H7 (cell line): ENCODE data around the gene NECTIN1. TPM values are rescaled to one million over a fixed set of nuclear protein-coding genes. Genes with fewer than 3 reads are reported as not detected.

ENCODE experiments used
- DNase-seq: peaks from one replicate; pipeline ENCODE4 v3.0.0; 2012
- H3K27me3 ChIP-seq: 2 replicates; pipeline ENCODE4 v1.6.0; 2011; ENCODE audit warnings: mild to moderate bottlenecking, low read length; ENCODE audit not compliant: control insufficient read depth, insufficient read depth
- H3K36me3 ChIP-seq: replicated peaks from 2 replicates; pipeline ENCODE4 v1.5.1; 2011; ENCODE audit warnings: low read length; ENCODE audit not compliant: control insufficient read depth, insufficient read depth
- H3K4me3 ChIP-seq: 2 replicates; pipeline ENCODE4 v1.5.1; 2011; ENCODE audit warnings: low read depth, mild to moderate bottlenecking, control low read depth, low read length, moderate library complexity; ENCODE audit not compliant: insufficient read depth
- total RNA-seq: library from RNA; depleted of rRNA; stranded (reverse); fragments of >200 nt; shearing (Covaris generic); gene quantifications from 2 replicates; pipeline ENCODE4 v1.2.3, GENCODE V29; 2014

Gene NECTIN1
- total RNA-seq, 1 experiment from 2014 or later: 20.9 TPM

DNA sequence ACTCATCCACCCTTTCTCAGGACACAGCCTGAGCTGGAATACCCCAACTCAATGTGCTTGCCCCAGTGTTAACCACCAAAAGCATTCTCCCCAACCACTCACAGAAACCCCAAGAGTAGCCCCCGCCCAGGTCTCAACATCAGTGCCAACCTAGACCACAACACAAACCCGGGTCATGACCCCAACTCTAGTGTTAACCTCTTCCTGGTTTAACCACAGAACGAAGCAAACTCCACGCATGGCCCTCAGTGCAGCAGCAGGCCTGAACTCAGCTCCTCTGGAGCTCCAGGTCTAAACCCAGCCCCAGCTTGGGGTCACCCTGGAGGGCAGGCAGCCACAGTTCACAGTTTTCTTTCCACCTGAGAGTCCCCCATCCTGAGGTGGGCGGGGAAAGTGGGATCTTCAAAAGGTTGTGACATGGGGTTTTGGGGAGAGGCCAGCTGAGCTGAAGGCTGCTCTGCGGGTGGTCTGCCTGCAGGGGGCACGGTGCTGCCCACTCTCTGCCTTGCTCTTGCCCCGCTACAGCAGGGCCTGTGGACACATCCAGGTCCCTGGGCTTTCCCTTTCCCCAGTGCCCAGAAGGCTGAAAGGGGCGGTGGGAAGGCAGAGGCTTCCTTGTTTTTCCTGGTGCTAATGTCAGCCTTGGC is 37.9 kb downstream of the NECTIN1 start:
- Histone ChIP-seq H3K27me3 (no peaks in the 10 kb centered on the region), H3K36me3 (no peaks in the 10 kb centered on the region), H3K4me3 (no peak overlapping the region)
- no peak for DNase-seq

DNA sequence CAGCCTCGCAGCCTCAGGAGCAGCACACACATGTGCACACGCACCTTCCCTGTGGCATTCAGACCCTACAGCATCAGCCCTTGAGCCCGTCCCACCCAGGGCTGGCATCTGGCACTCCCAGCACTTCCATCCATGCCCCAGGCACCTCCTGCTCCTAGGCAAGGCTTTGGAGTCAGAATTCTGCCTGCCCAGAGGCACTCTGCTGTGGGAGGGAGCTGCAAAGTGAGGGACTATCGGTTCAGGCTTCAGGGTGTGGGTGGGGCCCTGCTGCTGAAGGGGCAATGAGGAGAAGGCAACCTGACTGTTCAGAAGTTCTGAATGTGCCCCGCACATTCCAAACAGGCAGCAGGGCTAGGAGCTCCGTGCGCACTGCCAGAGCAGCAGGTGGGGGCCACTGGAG is 39.7 kb downstream of the NECTIN1 start:
- H3K36me3 ChIP-seq: no peaks in the 10 kb centered on the region
- no peak overlapping the region for H3K4me3 ChIP-seq
- no peak for DNase-seq
- no peaks in the 10 kb centered on the region for H3K27me3 ChIP-seq

DNA sequence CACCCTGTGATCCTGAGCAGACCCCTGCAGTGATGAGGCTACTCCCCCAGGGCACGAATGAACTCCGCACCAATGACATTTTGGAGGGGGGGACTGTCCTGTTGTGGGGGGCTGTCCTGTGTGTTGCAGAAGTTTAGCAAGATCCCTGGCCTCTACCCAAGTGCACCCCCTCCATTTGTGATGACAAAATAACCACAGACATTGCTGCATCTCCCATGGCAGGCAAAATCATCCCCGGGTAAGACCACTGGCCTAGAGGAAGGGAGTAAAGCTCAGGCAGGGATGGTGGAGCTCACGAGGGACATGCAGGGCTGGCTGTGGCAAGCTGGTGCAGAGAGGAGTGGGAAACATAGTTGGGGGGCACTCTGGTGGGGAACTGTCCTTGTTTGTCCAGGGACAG is 40.6 kb downstream of the NECTIN1 start:
- Histone ChIP-seq H3K4me3 (no peak overlapping the region), H3K36me3 (no peaks in the 10 kb centered on the region), H3K27me3 (no peaks in the 10 kb centered on the region)
- no peak for DNase-seq

DNA sequence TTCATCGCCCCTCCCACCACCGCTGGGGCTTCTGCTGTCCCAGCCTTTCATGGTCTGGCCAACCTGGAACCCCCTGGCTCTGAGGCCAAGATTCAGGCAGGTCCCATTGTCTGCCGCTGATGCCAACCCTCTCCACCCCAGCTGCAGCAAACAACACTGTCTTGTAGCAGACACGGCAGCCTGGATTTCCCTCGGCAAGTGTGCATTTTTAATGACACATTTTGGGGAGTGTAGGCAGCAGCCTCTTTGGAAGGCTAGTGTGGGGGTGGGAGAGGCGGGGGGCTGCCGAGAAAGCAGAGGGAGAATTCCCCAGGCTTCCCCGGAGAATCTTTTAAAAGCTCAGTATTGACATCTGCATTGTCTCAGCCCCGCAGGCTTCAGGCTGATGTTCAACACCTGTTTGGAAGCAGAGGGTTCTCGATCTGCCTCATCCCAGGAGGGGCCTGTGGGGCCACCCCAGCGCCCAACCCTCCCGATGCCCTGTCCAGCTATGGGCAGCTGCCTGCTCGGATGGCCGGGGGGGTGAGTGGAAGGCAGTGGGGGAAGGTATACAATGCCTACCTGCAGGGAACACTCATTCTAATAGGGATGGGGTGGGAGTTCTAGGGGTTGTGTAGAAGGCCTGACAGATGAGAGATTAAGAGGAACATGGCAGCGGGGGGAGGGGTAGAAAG is 41.5 kb downstream of the NECTIN1 start:
- Histone ChIP-seq H3K36me3 (no peaks in the 10 kb centered on the region), H3K4me3 (no peak overlapping the region), H3K27me3 (no peaks in the 10 kb centered on the region)
- DNase-seq: no peak

DNA sequence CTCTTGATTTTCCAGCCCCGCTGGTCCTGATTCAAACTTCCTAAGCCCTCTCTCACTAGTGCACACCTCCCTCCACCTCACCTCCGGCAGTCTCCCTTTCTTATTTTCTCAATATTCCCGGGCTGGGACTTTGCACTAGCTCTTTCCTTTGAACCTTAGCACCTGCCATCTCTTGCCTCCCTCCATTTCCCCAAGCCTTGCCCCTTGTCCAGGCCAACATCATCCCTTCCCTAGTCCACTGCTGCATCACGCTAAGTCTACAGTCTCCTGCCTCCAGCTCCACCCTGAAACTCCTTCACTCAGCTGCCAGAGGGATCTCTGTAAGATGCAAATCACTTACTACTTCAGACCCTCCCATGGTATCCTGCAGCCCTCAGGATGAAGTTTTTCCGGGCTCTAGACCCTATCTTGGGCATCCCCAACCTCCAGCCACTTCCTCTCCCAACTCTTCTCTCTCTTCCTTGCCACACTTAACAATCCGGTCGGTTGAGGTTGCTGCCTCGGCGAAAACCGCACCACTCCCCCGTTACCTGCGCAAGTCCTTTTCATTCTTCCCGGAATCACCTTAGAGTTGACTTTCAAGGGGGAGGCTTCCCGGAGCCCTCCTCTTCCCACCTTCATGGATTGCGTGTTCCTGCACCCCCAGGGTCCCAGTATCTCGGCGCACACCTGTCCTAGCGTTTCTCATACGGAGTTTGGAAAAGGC is 42.7 kb downstream of the NECTIN1 start:
- H3K27me3 ChIP-seq: no peaks in the 10 kb centered on the region
- H3K36me3 ChIP-seq: no peaks in the 10 kb centered on the region
- H3K4me3 ChIP-seq: no peak overlapping the region
- DNase-seq: no peak

DNA sequence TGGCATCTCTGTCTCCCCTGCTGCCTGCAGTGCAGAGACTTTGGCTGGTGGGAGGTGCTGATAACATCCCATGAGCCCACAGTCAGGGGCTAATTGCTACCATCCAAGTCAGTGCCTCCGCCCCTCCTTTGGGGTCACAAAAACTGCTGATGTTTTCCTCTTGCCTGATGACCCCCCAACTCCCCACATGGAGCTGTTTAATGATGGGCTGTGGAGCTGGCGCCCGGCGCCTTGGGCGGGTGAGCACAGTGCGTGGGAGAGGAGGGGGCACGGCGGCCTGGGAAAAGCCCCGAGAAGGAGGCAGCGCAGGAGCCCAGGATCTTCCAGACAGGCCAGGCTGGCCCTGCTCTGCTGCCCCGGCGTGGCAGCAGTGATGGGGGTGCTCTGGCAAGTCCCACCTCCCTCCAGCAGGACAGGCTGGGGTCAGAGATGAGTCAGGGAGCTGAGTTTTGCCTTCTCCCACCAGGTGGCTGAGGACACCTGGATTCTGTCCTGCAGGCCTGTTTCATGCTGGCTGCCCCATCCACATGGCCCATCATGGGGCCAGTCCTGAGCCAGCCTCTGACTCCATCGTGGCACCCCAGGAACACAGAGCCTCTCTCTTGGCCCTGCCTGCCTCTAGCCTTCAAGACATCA is 43.8 kb downstream of the NECTIN1 start:
- DNase-seq: no peak
- Histone ChIP-seq H3K4me3 (no peak overlapping the region), H3K36me3 (no peaks in the 10 kb centered on the region), H3K27me3 (no peaks in the 10 kb centered on the region)

DNA sequence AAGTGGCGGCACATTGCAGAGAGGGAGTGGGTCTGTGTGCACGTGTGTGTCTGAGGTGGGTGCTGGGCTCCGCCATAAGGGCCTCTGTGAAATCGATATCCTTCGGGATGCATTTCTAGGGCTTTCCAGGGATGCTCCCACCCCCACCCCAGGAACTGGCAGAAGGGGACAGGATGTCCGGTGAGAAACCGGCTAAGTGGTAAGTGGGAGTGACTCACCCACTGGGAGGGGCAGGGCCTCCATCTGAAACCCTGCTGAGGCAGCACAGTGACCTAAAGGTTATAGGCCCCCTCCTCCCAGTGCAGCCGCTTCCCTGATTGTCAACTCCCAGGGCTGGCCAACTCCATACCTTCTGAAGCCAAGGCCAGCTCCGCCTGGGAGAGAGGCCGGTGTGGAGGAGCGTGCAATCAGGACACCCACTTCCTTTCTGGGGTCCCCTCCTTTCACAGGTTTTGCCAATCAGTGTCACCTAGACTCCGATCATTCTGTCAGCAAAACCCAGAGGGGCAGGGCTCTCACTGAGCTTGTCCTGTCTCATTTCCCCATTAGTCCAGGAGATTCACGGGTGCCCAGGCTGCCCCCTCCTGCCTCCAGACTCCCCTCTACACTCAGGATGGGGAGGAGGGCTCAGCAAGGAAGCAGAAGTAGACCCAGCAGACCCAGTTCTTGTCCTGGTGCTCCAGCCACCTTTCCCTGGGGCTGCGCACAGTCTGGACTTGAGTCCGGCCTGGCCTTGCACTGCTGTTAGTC is 44.5 kb downstream of the NECTIN1 start:
- H3K27me3 ChIP-seq: no peaks in the 10 kb centered on the region
- no peak for DNase-seq
- no peaks in the 10 kb centered on the region for H3K36me3 ChIP-seq
- no peak overlapping the region for H3K4me3 ChIP-seq

DNA sequence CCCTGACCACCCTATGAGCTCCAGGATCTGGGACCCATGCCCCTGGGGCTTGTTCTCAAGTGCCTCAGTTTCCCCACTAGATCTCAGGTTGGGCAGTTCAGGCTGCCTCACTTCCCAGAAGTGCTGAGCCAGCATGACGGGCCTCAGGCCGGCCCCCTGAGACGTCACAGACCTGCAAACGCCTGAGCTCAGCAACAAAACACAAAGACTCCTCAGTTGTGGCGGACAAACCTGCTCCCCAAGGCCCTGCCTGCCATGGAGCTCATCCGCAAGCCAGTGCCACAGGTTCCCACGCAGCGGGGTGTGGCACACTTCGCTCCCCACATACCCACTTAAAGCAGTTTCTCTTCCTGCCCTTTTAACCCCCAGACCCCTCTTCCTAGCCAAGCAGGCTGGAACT is 45.2 kb downstream of the NECTIN1 start:
- Histone ChIP-seq H3K4me3 (no peak overlapping the region), H3K36me3 (no peaks in the 10 kb centered on the region), H3K27me3 (no peaks in the 10 kb centered on the region)
- DNase-seq: no peak

DNA sequence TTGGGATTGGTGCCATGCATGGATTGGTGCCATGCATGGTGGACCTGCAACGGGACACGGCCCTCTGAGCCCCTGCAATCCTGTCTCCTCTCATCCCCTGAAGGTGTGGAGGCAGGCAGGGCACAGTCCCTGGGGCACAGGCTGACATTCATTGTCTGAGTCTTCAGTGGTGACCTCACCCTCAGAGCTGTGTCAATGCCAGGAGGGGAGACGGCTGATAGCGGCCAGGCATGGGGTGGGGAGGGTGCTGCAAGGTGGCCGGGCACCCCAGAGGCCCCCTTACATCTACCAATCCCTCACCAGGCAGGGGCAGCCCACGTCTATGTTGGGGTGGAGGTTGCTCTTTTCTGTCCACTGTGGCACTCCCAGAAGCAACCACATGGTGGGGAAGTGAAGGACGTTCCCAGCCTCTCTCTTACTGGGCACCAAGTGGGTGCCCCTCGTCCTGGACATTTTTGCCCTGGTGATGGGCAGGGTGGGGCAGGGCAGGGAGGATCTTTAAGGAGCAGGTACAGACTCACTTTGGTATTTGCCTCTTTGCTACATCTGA is 47.6 kb downstream of the NECTIN1 start:
- no peak overlapping the region for H3K4me3 ChIP-seq
- H3K36me3 ChIP-seq: peaks cover 18% of the 10 kb centered on the region
- DNase-seq: no peak
- no peaks in the 10 kb centered on the region for H3K27me3 ChIP-seq

DNA sequence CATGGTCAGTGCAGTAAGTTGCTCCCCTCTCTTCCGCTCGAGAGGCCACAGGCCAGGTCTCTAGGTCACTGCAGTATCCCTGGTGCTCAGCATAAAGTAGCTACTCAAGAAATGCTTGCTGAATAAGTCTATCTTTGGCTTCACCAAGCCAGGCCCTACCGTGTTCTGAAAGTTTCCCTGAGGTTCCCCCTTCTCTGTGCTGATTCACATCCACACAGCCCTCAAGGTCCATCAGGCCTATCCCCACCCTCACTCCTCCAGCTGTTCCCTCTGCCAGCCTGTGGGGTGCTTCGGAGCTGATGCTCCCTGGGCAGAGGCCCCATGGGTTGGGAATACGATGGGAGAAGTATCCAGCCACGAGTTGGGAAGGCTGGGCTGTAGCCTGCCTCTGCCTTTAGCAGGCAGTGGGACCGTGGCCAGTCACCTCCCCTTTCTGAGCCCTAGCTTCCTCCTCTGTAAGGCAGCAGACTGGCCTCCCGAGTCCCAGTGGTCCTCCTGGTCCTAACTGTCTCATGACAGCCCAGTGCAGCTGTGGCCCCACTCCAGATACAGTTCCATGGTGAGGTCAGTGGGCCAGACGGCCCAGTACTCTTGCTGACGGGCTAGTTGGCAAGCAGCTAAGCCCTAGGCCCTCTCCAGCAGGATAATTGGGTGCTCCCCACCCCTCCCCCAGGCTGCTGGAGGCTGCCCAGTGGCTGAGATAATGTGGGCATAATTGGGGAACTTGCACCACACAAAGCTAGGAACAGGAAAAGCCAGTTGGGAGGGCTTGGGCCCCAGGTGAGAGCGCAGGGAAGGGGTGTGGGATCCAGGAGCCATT is 48.2 kb downstream of the NECTIN1 start:
- Histone ChIP-seq H3K36me3 (peaks cover 22% of the 10 kb centered on the region), H3K27me3 (no peaks in the 10 kb centered on the region), H3K4me3 (no peak overlapping the region)
- no peak for DNase-seq

DNA sequence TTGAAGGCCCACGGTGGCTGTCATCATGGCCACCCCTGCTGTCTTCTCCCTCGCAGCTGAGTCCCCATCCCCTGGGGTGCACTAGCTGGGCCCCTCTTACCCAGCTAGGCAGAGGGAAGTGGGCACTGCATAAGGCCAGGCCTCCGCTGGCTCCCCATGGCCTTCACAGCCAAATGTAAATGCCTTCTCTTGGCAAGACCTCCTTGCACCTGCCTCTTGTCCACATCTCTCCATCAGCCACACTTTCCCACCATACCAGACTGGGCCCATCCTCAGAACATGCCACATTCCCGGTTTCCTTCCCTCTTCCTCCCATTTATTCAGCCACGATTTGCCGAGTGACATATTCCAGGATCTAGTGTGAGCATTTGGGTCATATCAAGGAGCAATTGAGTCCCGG is 49.7 kb downstream of the NECTIN1 start:
- DNase-seq: no peak
- H3K4me3 ChIP-seq: no peak overlapping the region
- H3K27me3 ChIP-seq: no peaks in the 10 kb centered on the region
- H3K36me3 ChIP-seq: peaks cover 29% of the 10 kb centered on the region

DNA sequence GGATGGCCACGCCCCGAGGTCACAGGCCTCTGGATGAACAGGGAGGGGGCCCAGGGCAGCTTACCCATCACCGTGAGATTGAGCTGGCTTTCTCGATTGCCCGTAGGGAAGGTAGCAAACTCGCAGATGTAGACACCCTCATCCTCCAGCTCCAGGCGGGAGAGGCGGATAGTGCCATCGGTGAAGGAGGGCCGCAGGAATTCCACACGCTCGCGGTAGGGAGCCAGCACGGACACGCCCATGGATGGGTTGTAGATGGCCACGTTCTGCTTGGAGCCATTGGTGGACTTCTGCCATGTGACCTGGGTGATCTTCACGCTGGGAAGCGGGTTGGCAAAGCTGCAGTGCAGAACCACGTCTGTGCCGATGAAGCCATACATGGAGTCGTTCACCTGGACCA is 50.6 kb downstream of the NECTIN1 start:
- DNase-seq: no peak
- Histone ChIP-seq H3K36me3 (peaks cover 37% of the 10 kb centered on the region), H3K27me3 (no peaks in the 10 kb centered on the region)

DNA sequence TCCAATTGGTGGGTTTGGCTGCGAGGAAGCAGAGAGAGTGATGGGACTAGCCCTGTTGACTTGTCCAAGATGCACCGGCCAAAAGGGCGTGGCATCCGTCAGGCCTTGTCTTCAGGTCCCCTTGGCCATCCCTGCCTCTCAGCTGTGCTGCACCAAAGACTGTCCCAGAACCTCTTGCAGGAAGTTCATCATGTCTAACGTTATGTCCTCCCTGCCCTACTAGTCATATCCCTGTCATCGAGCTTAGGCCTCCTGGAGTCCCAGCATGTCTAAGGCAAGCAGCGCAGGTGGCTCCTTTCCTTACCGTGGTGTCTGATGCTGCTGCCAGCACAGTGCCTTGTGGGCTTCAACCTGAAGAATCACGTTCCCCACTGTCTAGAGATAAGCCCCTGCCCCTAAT is 51.2 kb downstream of the NECTIN1 start:
- no peak for DNase-seq
- H3K4me3 ChIP-seq: no peak overlapping the region

More for the DNA sequence above, 50.6 kb downstream of the NECTIN1 start:
- H3K4me3 ChIP-seq: no peak overlapping the region

More for the DNA sequence above, 51.2 kb downstream of the NECTIN1 start:
- H3K36me3 ChIP-seq: peaks cover 37% of the 10 kb centered on the region
- H3K27me3 ChIP-seq: no peaks in the 10 kb centered on the region
